K562 (cell line): ENCODE results near the gene MYO3B. TPM values are rescaled to one million over a fixed set of nuclear protein-coding genes. Genes with fewer than 3 reads are reported as not detected.

Source experiments
- ADNP ChIP-seq: fragments of 200-800 bp; sonication (Bioruptor generic); IDR thresholded peaks from 2 replicates; pipeline ENCODE4 v1.6.1; 2016; ENCODE audit warnings: missing genetic modification characterization, missing compliant biosample characterization
- C11orf30 ChIP-seq: fragments of 450-650 bp; IDR thresholded peaks from 2 replicates; pipeline ENCODE4 v1.6.1; 2016; ENCODE audit warnings: low read depth, mild to moderate bottlenecking
- CBFA2T3 ChIP-seq: fragments of 450-650 bp; IDR thresholded peaks from 2 replicates; pipeline ENCODE4 v1.6.1; 2017
- ELF1 ChIP-seq: fragments of 200-800 bp; sonication (Bioruptor generic); IDR thresholded peaks from 2 replicates; pipeline ENCODE4 v1.6.1; 2016; ENCODE audit warnings: missing genetic modification characterization, missing compliant biosample characterization
- MIER1 ChIP-seq: fragments of 450-650 bp; IDR thresholded peaks from 2 replicates; pipeline ENCODE4 v1.6.1; 2016; ENCODE audit warnings: antibody characterized with exemption, mild to moderate bottlenecking, low read depth
- PHTF2 ChIP-seq: fragments of 250-450 bp; sonication (Bioruptor Pico); IDR thresholded peaks from 2 replicates; pipeline ENCODE4 v1.5.0; 2021; ENCODE audit warnings: mild to moderate bottlenecking
- PRMT5 ChIP-seq: sonication (generic); formaldehyde crosslinking; IDR thresholded peaks from 2 replicates; pipeline ENCODE4 v1.5.0; 2020; ENCODE audit warnings: missing genetic modification reagents
- SIRT6 ChIP-seq: IDR thresholded peaks from one replicate; pipeline ENCODE4 v1.6.1; 2012; ENCODE audit warnings: low read depth, mild to moderate bottlenecking, control low read depth, inconsistent platforms, low read length, moderate library complexity
- SMARCA4 ChIP-seq: fragments of 450-650 bp; IDR thresholded peaks from 2 replicates; pipeline ENCODE4 v1.6.1; 2016
- SUPT5H ChIP-seq: fragments of 450-650 bp; IDR thresholded peaks from 2 replicates; pipeline ENCODE4 v1.6.1; 2016
- ZNF316 ChIP-seq: fragments of 450-650 bp; IDR thresholded peaks from 2 replicates; pipeline ENCODE4 v1.6.1; 2016
- ZNF57 ChIP-seq: fragments of 450-650 bp; formaldehyde crosslinking; IDR thresholded peaks from 2 replicates; pipeline ENCODE4 v1.4.0; 2020; ENCODE audit warnings: mild to moderate bottlenecking, moderate library complexity
- ZNF707 ChIP-seq: fragments of 250-450 bp; sonication (Bioruptor Pico); conservative IDR thresholded peaks from 2 replicates; pipeline ENCODE4 v1.8.0; 2022; ENCODE audit warnings: inconsistent platforms, mild to moderate bottlenecking, moderate library complexity
- polyA plus RNA-seq, 8 experiments: library from polyadenylated mRNA; depleted of rRNA in 4 of 8; stranded (reverse) in 5 of 8; unstranded in 3 of 8; fragments of >200 nt; fragmentation: Nextera tagmentation in 2 of 8; fragmentation: Illumina TruSeq in 1 of 8; extraction: Ambion mirVana in 2 of 8; extraction: Trizol in 1 of 8; gene quantifications; 2 replicates each; pipeline versions ENCODE4 v1.2.1 to v1.2.3, GENCODE V29; 2011 to 2014; ENCODE audit warnings: inconsistent platforms in 1 of 8, missing spikeins in 1 of 8
- total RNA-seq, 7 experiments: library from RNA; depleted of rRNA in 6 of 7; stranded (reverse); fragments of >200 nt in 6 of 7; fragmentation: Illumina TruSeq in 2 of 7; extraction: Trizol in 2 of 7; gene quantifications; 2 replicates each; pipeline versions ENCODE4 v1.2.1 to v1.2.3, GENCODE V29; 2011 to 2021; ENCODE audit warnings: low replicate concordance in 1 of 7
- TF ChIP-seq, protein P1 (sequence below), 2 experiments: fragments of 450-650 bp; IDR thresholded peaks; 2 replicates each; pipeline ENCODE4 v1.6.1; 2016; ENCODE audit warnings: mild to moderate bottlenecking in 2 of 2, borderline replicate concordance in 1 of 2, low read depth in 1 of 2, moderate library complexity in 1 of 2
- TF ChIP-seq, protein P2 (sequence below): sonication (generic); formaldehyde crosslinking; IDR thresholded peaks from 2 replicates; pipeline ENCODE4 v1.8.1; 2023; ENCODE audit warnings: mild to moderate bottlenecking, missing genetic modification reagents, moderate library complexity
- TF ChIP-seq, protein P3 (sequence below): fragments of 450-650 bp; formaldehyde crosslinking; conservative IDR thresholded peaks from 2 replicates; pipeline ENCODE4 v1.4.0; 2022; ENCODE audit warnings: mild to moderate bottlenecking, missing genetic modification characterization

Gene MYO3B
- total and polyA plus RNA-seq, 9 of the 15 experiments (the other 6 are each of a cell fraction or from before 2014, with no cell fraction given): 2.7 to 6.5 (median 3.6) TPM

DNA sequence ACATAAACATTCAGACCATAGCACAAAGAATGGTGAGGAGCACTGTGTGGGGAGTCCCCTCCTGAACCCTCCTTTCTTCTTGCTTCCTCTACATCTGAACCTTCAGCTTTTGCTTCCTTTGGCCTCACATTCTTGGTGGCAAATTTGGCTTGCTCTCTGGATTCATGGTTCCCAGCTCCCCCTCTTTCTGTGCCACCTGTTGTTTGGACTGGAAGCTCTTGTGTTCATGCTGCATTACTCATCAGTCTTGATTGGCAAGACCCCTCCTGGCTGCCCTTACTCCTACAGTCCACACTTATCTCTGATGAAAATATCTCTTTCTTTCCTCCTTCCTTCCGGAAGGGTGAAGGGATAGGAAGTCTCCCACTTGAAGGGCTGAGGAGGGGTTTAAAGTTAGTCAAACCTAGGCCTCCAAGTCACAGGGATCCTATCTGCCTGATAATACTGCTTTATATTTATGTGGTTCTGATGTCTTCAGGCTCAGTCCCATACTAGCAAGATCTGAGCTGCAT is 70.0 kb downstream of the MYO3B start (continued):
- TF ChIP-seq, protein P1, sequence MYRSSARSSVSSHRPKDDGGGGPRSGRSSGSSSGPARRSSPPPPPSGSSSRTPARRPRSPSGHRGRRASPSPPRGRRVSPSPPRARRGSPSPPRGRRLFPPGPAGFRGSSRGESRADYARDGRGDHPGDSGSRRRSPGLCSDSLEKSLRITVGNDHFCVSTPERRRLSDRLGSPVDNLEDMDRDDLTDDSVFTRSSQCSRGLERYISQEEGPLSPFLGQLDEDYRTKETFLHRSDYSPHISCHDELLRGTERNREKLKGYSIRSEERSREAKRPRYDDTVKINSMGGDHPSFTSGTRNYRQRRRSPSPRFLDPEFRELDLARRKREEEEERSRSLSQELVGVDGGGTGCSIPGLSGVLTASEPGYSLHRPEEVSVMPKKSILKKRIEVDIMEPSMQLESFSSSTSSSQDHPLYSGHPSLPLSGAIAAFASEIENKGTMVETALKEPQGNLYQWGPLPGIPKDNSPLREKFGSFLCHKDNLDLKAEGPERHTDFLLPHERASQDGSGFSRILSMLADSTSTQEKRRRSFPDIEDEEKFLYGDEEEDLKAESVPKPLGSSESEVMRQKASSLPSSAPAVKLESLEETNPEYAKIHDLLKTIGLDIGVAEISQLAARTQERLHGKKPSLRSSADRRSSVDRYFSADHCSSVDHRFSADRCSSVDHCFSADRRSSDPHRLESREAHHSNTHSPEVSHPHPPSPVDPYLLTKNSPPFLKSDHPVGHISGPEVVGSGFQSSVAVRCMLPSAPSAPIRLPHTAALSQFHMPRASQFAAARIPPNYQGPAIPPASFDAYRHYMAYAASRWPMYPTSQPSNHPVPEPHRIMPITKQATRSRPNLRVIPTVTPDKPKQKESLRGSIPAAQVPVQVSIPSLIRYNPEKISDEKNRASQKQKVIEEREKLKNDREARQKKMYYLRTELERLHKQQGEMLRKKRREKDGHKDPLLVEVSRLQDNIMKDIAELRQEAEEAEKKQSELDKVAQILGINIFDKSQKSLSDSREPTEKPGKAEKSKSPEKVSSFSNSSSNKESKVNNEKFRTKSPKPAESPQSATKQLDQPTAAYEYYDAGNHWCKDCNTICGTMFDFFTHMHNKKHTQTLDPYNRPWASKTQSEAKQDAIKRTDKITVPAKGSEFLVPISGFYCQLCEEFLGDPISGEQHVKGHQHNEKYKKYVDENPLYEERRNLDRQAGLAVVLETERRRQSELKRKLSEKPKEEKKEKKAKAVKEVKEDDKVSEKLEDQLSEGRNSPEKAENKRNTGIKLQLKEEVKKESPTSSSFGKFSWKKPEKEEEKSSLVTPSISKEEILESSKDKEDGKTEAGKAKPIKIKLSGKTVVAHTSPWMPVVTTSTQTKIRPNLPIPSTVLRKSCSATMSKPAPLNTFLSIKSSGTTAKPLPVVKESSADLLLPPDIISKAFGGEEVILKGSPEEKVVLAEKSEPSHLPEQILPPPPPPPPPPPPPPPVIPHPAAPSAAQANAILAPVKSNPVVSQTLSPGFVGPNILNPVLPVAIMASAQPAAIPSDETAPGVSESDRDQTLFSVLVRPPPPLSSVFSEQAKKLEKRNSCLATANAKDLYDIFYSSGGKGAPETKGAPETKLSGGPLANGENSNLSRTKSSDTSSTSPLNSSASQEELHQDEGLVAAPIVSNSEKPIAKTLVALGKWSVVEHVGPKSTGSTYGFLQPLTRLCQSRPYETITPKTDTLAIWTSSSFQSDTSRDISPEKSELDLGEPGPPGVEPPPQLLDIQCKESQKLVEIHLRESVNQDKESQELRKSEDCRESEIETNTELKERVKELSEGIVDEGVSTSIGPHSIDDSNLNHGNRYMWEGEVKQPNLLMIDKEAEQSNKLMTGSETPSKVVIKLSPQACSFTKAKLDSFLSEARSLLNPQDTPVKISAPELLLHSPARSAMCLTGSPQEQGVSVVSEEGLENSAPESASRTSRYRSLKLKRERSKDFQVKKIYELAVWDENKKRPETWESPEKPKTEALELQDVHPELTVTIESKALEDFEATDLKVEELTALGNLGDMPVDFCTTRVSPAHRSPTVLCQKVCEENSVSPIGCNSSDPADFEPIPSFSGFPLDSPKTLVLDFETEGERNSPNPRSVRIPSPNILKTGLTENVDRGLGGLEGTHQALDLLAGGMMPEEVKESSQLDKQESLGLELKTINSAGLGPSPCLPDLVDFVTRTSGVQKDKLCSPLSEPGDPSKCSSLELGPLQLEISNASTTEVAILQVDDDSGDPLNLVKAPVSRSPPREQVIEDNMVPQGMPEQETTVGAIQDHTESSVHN (IDR thresholded peaks at IDR 0.05; ENCODE audit: borderline replicate concordance in 1 of 2, low read depth in 1 of 2): no peak
- TF ChIP-seq PHTF2 (CRISPR knock-in tag) (no peak), CBFA2T3 (peak; percentile 90), SUPT5H (no peak), ZNF57 (CRISPR knock-in tag) (no peak), ZNF316 (no peak), MIER1 (no peak), C11orf30 (no peak), ZNF707 (CRISPR knock-in tag) (no peak), SMARCA4 (peak; percentile 78), ADNP (tag) (no peak), PRMT5 (CRISPR knock-in tag) (no peak), SIRT6 (no peak), ELF1 (no peak; the same call in 1 of the 2 replicates)
- TF ChIP-seq, protein P2, sequence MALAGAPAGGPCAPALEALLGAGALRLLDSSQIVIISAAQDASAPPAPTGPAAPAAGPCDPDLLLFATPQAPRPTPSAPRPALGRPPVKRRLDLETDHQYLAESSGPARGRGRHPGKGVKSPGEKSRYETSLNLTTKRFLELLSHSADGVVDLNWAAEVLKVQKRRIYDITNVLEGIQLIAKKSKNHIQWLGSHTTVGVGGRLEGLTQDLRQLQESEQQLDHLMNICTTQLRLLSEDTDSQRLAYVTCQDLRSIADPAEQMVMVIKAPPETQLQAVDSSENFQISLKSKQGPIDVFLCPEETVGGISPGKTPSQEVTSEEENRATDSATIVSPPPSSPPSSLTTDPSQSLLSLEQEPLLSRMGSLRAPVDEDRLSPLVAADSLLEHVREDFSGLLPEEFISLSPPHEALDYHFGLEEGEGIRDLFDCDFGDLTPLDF (CRISPR knock-in tag): no peak
- TF ChIP-seq, protein P3, sequence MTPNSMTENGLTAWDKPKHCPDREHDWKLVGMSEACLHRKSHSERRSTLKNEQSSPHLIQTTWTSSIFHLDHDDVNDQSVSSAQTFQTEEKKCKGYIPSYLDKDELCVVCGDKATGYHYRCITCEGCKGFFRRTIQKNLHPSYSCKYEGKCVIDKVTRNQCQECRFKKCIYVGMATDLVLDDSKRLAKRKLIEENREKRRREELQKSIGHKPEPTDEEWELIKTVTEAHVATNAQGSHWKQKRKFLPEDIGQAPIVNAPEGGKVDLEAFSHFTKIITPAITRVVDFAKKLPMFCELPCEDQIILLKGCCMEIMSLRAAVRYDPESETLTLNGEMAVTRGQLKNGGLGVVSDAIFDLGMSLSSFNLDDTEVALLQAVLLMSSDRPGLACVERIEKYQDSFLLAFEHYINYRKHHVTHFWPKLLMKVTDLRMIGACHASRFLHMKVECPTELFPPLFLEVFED (CRISPR knock-in tag): peak; percentile 70; the same call in 1 of the 2 replicates
